GM13977 (cell line): ENCODE data around the gene PLCB1.

Source experiments
- DNase-seq: peaks from one replicate; pipeline ENCODE4 v3.0.0; 2012; ENCODE audit warnings: low spot score
- in situ Hi-C: fragments of 300-500 bp; cut with MboI; formaldehyde crosslinking; loops from one replicate; pipeline ENCODE4 v1.12.0; 2022; ENCODE audit warnings: low sequenced_read_pairs, low pct_unique_long_range_greater_than_20kb, mixed read lengths, inconsistent platforms; ENCODE audit not compliant: unreplicated experiment
- TF ChIP-seq, protein P1 (sequence below): IDR thresholded peaks from 2 replicates; pipeline ENCODE4 v1.5.1; 2012; ENCODE audit warnings: mild to moderate bottlenecking, control low read depth; ENCODE audit not compliant: insufficient read depth; ENCODE audit errors: extremely low read depth, missing control alignments

Gene PLCB1

DNA sequence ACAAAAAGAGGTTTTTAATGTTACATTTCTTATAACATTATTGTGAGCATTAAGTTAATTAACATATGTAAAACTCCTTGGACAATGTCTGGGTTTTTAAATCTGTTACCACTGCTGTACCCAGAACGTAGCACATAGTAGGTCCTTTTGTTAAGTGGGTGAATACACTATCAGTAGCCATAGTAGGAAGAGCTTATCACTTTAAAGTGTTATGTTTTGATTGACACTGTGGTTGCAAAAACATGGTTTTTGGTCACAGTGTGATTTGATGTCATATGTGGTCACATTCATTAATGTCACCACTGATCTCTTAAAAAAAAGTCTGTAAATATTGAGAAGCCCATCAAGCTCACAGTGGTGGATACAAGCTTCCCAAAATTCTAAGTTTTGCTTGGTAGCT lies 160.7 kb downstream of the PLCB1 start:
- DNase-seq, result no peak
- in situ Hi-C loops, result no loop called here
- TF ChIP-seq, protein P1, sequence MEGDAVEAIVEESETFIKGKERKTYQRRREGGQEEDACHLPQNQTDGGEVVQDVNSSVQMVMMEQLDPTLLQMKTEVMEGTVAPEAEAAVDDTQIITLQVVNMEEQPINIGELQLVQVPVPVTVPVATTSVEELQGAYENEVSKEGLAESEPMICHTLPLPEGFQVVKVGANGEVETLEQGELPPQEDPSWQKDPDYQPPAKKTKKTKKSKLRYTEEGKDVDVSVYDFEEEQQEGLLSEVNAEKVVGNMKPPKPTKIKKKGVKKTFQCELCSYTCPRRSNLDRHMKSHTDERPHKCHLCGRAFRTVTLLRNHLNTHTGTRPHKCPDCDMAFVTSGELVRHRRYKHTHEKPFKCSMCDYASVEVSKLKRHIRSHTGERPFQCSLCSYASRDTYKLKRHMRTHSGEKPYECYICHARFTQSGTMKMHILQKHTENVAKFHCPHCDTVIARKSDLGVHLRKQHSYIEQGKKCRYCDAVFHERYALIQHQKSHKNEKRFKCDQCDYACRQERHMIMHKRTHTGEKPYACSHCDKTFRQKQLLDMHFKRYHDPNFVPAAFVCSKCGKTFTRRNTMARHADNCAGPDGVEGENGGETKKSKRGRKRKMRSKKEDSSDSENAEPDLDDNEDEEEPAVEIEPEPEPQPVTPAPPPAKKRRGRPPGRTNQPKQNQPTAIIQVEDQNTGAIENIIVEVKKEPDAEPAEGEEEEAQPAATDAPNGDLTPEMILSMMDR, result no peak

DNA sequence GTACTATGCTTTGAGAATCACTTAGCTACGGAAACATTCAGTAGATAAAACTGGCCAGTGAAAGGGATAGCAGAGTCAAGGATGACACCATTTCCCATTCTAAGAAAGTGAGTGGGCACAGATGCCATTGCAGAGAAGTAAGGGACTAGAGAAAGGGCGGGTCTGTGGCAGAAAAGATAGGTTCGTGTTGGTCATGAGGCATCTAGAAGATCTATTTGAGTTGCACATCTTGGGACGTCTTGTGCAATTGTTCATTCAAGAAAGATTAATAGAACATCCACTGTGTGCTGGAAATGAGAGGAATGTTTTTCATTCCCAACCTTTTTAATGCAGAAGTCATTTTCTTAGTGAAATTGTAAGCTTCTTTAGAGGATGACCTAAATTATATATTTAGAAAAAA lies 161.7 kb downstream of the PLCB1 start:
- no peak for DNase-seq
- TF ChIP-seq, protein P1, result no peak
- in situ Hi-C loops, result no loop called here

DNA sequence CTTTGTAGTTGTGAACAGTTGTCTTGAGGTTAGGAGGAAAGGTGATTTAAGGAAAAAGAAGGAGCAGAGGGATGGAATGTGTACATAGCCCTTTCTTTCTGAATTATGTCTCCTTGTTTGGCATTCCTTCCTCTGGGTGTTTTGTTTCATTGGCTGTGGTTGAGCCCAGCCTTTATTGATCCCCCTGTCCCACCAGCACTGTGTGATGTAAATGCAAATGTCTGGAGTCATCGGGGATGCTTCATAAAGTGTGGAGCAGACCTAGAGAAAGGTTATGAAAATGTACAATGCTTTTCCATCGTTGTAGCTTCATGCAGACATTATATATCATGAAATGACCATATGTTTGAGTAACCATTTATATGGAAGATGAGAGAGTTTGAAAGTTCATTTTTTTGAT lies 164.5 kb downstream of the PLCB1 start:
- DNase-seq, result no peak
- in situ Hi-C loops, result no loop called here
- TF ChIP-seq, protein P1, result no peak

DNA sequence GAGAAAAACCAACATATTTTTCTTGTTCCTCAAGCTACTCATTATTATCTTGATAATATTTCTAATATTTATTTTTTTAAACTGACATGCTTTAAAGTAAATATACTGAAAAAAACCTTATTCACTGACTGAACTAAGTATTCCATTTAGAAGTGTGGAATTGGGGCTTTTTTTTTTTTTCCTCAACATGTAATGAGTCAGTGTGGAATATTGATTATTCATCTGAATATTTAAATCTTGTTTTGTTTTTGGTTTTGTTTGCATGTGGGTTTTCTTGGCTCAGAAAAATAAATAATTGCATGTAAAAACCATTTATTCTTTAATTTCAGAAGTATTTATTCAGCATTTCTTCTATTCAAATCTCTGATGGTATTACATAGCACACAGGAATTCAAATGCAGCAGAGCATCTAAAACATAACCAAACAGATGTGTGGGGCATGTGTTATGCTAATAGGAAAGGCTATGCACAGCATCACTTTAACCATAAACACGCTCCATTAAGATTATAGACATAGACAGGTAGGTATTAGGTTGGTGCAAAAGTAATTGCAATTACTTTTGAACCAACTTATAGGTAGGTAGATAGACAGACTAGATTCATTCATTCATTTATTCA lies 166.5 kb downstream of the PLCB1 start:
- TF ChIP-seq, protein P1, result no peak
- in situ Hi-C loops, result no loop called here
- no peak for DNase-seq

DNA sequence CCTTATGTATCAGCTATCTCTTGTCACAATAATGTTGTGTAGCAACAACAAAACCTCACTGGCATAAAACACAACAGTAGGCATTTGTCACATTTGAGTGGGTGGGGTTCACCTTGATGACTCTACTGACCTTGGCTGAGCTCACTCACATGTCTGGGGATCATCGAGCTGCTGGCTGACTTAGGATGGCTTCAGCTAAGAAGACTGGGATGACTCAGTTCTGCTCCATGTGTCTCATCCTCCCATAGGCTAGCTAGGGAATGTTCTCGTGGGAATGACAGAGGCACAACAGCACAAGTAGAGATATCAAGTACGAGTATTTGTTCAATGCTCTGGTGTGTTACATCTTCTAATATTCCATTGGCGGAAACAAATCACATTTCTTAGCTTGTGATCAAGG lies 167.9 kb downstream of the PLCB1 start:
- in situ Hi-C loops, result no loop called here
- TF ChIP-seq, protein P1, result no peak
- no peak for DNase-seq

DNA sequence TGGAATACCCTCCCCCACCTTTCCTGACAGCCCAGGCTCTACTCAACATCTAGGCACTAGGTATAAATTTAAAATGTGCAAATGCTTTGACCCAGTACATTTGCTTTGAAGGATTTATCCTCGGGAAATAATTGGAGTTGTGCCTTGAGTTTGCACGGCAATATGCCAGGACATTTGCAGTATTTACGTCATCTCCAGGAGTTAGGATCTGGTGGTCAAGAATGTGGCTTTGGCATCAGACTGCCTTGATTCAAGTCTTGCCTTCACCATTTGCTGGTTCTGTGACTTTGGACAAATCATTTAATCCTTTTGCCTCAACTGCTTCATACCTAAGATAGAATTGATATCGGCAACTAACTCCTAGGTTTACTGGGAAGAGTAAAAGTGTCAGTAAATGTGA lies 169.6 kb downstream of the PLCB1 start:
- TF ChIP-seq, protein P1, result no peak
- in situ Hi-C loops, result no loop called here
- no peak for DNase-seq

DNA sequence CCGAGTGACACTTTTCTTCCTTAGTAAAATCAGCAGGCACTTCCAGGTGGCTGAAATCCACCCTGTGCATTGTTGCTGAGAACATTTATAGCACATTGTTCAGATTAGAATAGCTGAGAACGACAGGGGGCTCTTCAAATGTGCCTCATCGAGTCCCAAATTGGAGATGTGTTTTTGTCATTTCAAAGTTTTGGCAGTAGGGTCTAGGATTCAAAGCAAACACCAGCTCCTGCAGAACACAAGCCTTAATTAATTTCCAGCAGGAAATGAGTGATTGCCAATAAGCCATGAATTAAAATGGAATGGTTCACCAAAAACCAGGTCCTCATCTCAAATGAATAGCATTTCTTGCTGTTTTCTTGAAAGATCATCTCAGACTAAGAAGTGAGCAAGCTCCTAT lies 171.6 kb downstream of the PLCB1 start:
- DNase-seq, result no peak
- in situ Hi-C loops, result no loop called here
- TF ChIP-seq, protein P1, result no peak
